Measurements from ENCODE around the gene DPF3. TPM values are rescaled to one million over a fixed set of nuclear protein-coding genes. Genes with fewer than 3 reads are reported as not detected.

Gene DPF3
- total and polyA plus RNA-seq, 4 donors: 0.17 to 3.9 (median 0.52) TPM

GRCh38 chr14:72904840-72905561 lies 11.1 kb upstream of the DPF3 start:
- 32 to 35% methylated on average over 5 of the region's 5 CpGs for WGBS, 2 donors
- Histone ChIP-seq H3K9ac (ENCODE audit: insufficient read depth in 1 of 2, low read length in 2 of 2) (no peak overlapping the region), H3K27ac (ENCODE audit: low read depth in 1 of 2, low read length in 1 of 2) (no peak overlapping the region), H3K36me3 (ENCODE audit: control insufficient read depth in 4 of 4, insufficient read depth in 4 of 4, low read length in 4 of 4) (no peaks in the 10 kb centered on the region), H3K4me3 (no peak overlapping the region), H3K9me3 (ENCODE audit: control insufficient read depth in 4 of 4, insufficient read depth in 3 of 4, low read length in 3 of 4) (no peaks in the 10 kb centered on the region), H3K27me3 (ENCODE audit: control insufficient read depth in 3 of 3, insufficient read depth in 3 of 3, low read length in 2 of 3) (no peaks in the 10 kb centered on the region), H3K4me1 (ENCODE audit: control insufficient read depth in 5 of 5, insufficient read depth in 5 of 5, low read length in 5 of 5) (peaks cover 0 to 13% (median 5%) of the 10 kb centered on the region in 5 donors)
- peak; percentile 96 for TF ChIP-seq CTCF (IDR thresholded peaks at IDR 0.05; ENCODE audit: control extremely low read depth, extremely low read depth)
- DNase-seq (peak; percentile 77 to 91 (median 90)), ATAC-seq (ENCODE audit: insufficient read depth, low FRiP score) (peak; percentile 82)

- H3K4me3 ChIP-seq: no peak overlapping the region
- no peaks in the 10 kb centered on the region for H3K36me3 ChIP-seq (ENCODE audit: control insufficient read depth in 4 of 4, insufficient read depth in 4 of 4, low read length in 4 of 4)
- H3K9me3 ChIP-seq (ENCODE audit: control insufficient read depth in 4 of 4, insufficient read depth in 3 of 4, low read length in 3 of 4): no peaks in the 10 kb centered on the region
- H3K9ac ChIP-seq (ENCODE audit: insufficient read depth in 1 of 2, low read length in 2 of 2): no peak overlapping the region
- WGBS, 2 donors: 45 to 75% methylated on average over 1 of the region's 1 CpG
- ATAC-seq (ENCODE audit: insufficient read depth, low FRiP score) (no peak), DNase-seq (no peak)
- H3K27ac ChIP-seq (ENCODE audit: low read depth in 1 of 2, low read length in 1 of 2): no peak overlapping the region
- peaks cover 0 to 9% (median 4%) of the 10 kb centered on the region in 5 donors for H3K4me1 ChIP-seq (ENCODE audit: control insufficient read depth in 5 of 5, insufficient read depth in 5 of 5, low read length in 5 of 5)
- H3K27me3 ChIP-seq (ENCODE audit: control insufficient read depth in 3 of 3, insufficient read depth in 3 of 3, low read length in 2 of 3): no peaks in the 10 kb centered on the region
- TF ChIP-seq CTCF (IDR thresholded peaks at IDR 0.05; ENCODE audit: control extremely low read depth, extremely low read depth): no peak
These were observed 10.3 kb upstream of the DPF3 start for GRCh38 chr14:72904218-72904617.

GRCh38 chr14:72903716-72904115 lies 9.8 kb upstream of the DPF3 start:
- no peaks in the 10 kb centered on the region for H3K36me3 ChIP-seq (ENCODE audit: control insufficient read depth in 4 of 4, insufficient read depth in 4 of 4, low read length in 4 of 4)
- H3K9me3 ChIP-seq (ENCODE audit: control insufficient read depth in 4 of 4, insufficient read depth in 3 of 4, low read length in 3 of 4): no peaks in the 10 kb centered on the region
- H3K9ac ChIP-seq (ENCODE audit: insufficient read depth in 1 of 2, low read length in 2 of 2): no peak overlapping the region
- peaks cover 0 to 6% (median 4%) of the 10 kb centered on the region in 5 donors for H3K4me1 ChIP-seq (ENCODE audit: control insufficient read depth in 5 of 5, insufficient read depth in 5 of 5, low read length in 5 of 5)
- 42 to 89% methylated on average over 1 of the region's 1 CpG for WGBS, 2 donors
- no peak for TF ChIP-seq CTCF (IDR thresholded peaks at IDR 0.05; ENCODE audit: control extremely low read depth, extremely low read depth)
- H3K27me3 ChIP-seq (ENCODE audit: control insufficient read depth in 3 of 3, insufficient read depth in 3 of 3, low read length in 2 of 3): no peaks in the 10 kb centered on the region
- no peak for ATAC-seq (ENCODE audit: insufficient read depth, low FRiP score)
- no peak for DNase-seq
- no peak overlapping the region for H3K4me3 ChIP-seq
- no peak overlapping the region for H3K27ac ChIP-seq (ENCODE audit: low read depth in 1 of 2, low read length in 1 of 2)

Data from lung (tissue), 12 donors.